GM21423 (cell line): Measurements from ENCODE around the gene SNCB.

Experiments used
- ATAC-seq: cut with Tn5 transposase; IDR thresholded peaks from one replicate; pipeline ENCODE4 v1.9.1; 2021; ENCODE audit warnings: mild to moderate bottlenecking, moderate library complexity; ENCODE audit not compliant: unreplicated experiment

SNCB gene

GRCh38 chr5:176629853-176630680, at the start of gene SNCB, which contains the start of gene EIF4E1B:
TSS of gene SNCB (minus strand) at chr5:176630534. CDS start at chr5:176629654, 880 bp downstream.
TSS of gene EIF4E1B (plus strand) at chr5:176630675. CDS start at chr5:176642788, 12,113 bp downstream.
- ATAC-seq: no peak

- ATAC-seq: no peak
Observed at GRCh38 chr5:176679365-176680225, 49.3 kb upstream of the SNCB start.

GRCh38 chr5:176678584-176678983, 48.2 kb upstream of the SNCB start:
- ATAC-seq: no peak

- ATAC-seq: no peak
Observed at GRCh38 chr5:176677209-176677939, 47.0 kb upstream of the SNCB start.

GRCh38 chr5:176676361-176676824, 46.1 kb upstream of the SNCB start:
- peak; percentile 86 for ATAC-seq

- no peak for ATAC-seq
Observed at GRCh38 chr5:176675676-176676360, 45.5 kb upstream of the SNCB start.

GRCh38 chr5:176674799-176675198, 44.5 kb upstream of the SNCB start:
- ATAC-seq: no peak

- ATAC-seq: no peak
Observed at GRCh38 chr5:176673651-176674583, 43.6 kb upstream of the SNCB start.

- no peak for ATAC-seq
Observed at GRCh38 chr5:176671890-176672747, 41.8 kb upstream of the SNCB start.

- no peak for ATAC-seq
Observed at GRCh38 chr5:176671399-176671798, 41.1 kb upstream of the SNCB start.

GRCh38 chr5:176670449-176670848, 40.1 kb upstream of the SNCB start:
- ATAC-seq: no peak

GRCh38 chr5:176667637-176668036, 37.3 kb upstream of the SNCB start:
- ATAC-seq: no peak

- no peak for ATAC-seq
Observed at GRCh38 chr5:176665517-176665916, 35.2 kb upstream of the SNCB start.

GRCh38 chr5:176664886-176665285, 34.6 kb upstream of the SNCB start:
- ATAC-seq: no peak

- ATAC-seq: no peak
Observed at GRCh38 chr5:176664479-176664878, 34.1 kb upstream of the SNCB start.

- ATAC-seq: no peak
Observed at GRCh38 chr5:176663566-176663965, 33.2 kb upstream of the SNCB start.

GRCh38 chr5:176662371-176663333, 32.3 kb upstream of the SNCB start:
- ATAC-seq: no peak
